NCI-H1417 (cell line): ENCODE measurements around the gene MYRIP.
"Not testable (repeated sequence)": the region's sequence is repeated elsewhere in the genome, so short reads cannot be mapped to it uniquely, and the experiment has no call there.

ENCODE experiments used
- DNase-seq, 3 experiments: peaks; one replicate each; lab custom pipeline; 2025; lab: John Stamatoyannopoulos, UW

Gene MYRIP

GRCh38 chr3:40035177-40035576, 225.8 kb downstream of the MYRIP start:
- DNase-seq, result no peak

GRCh38 chr3:40037582-40037981, 228.2 kb downstream of the MYRIP start:
- no peak for DNase-seq

GRCh38 chr3:40042752-40043443, 233.5 kb downstream of the MYRIP start:
- no peak for DNase-seq

- DNase-seq, result peak in 1 of 3 experiments; percentile 8
Observed at GRCh38 chr3:40043444-40043755, 234.0 kb downstream of the MYRIP start.

- DNase-seq, result no peak
Observed at GRCh38 chr3:40044487-40044886, 235.1 kb downstream of the MYRIP start.

- DNase-seq, result no peak
Observed at GRCh38 chr3:40045051-40045450, 235.6 kb downstream of the MYRIP start.

GRCh38 chr3:40046149-40046548, 236.7 kb downstream of the MYRIP start:
- no peak for DNase-seq

- no peak for DNase-seq
Observed at GRCh38 chr3:40047406-40047805, 238.0 kb downstream of the MYRIP start.

- DNase-seq, result no peak
Observed at GRCh38 chr3:40053663-40054062, 244.3 kb downstream of the MYRIP start.

GRCh38 chr3:40054568-40055222, 245.3 kb downstream of the MYRIP start:
- DNase-seq, result no peak

GRCh38 chr3:40055361-40055760, 246.0 kb downstream of the MYRIP start:
- no peak for DNase-seq

GRCh38 chr3:40055956-40056355, 246.5 kb downstream of the MYRIP start:
- DNase-seq, result no peak

- DNase-seq, result no peak
Observed at GRCh38 chr3:40057077-40057476, 247.7 kb downstream of the MYRIP start.

- no peak for DNase-seq
Observed at GRCh38 chr3:40057786-40058185, 248.4 kb downstream of the MYRIP start.

- DNase-seq, result no peak
Observed at GRCh38 chr3:40068636-40069035, 259.2 kb downstream of the MYRIP start.

GRCh38 chr3:40070816-40071215, 261.4 kb downstream of the MYRIP start:
- no peak for DNase-seq

GRCh38 chr3:40071683-40072238, 262.4 kb downstream of the MYRIP start:
- no peak for DNase-seq

GRCh38 chr3:40073310-40074007, 264.1 kb downstream of the MYRIP start:
- DNase-seq, result no peak

GRCh38 chr3:40077139-40077538, 267.7 kb downstream of the MYRIP start:
- not testable (repeated sequence) for DNase-seq

- DNase-seq, result not testable (repeated sequence)
Observed at GRCh38 chr3:40077828-40078492, 268.6 kb downstream of the MYRIP start.

- DNase-seq, result no peak
Observed at GRCh38 chr3:40078590-40078989, 269.2 kb downstream of the MYRIP start.

GRCh38 chr3:40079203-40079846, 269.9 kb downstream of the MYRIP start:
- DNase-seq, result no peak
